GM19099 (cell line): ENCODE results near the gene IMPG2.

Experiments
- POLR2A ChIP-seq: IDR thresholded peaks from 3 replicates; pipeline ENCODE4 v1.6.1; 2011; ENCODE audit warnings: low read depth; ENCODE audit not compliant: insufficient read length; ENCODE audit errors: extremely low read depth

The IMPG2 gene

DNA sequence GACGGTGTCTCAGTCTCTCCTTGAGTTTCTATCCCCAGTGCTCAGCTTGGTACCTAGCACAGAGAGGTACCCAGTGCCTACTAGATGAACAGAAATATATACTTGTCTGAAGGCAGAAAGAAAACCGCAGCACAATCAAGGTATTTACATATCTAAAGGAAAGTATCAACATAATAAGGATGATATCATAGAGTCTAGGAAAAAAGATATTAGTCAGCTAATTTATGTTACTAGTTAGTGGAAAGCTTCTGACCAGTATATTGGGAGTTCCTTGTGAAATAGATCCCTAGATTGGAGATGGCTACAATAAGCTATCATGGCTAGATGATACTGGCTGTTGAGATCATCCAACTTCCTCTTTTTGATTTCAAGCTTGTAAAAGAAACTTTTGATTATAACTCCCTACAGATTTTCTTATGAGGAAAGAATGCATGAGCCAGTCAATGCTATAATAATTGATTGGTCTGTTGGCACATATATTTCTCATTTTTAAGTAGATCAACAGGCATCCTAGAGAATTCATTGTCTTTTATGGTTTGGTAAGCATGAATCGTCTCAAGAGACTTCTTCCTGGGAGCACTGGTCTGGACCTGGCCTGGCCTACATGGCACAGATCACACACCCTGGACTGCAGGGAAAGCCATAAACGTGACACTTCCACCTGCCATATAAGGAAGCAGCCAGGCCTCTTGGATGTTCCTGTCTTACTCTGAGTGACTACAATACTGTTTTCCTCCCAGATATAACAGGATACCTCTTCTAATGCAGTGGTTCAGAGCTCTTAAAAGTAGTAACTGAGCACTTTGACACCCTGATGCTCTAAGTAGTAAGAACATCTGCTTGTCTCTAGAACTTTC, 60.7 kb downstream of the IMPG2 start:
- TF ChIP-seq POLR2A = no peak

DNA sequence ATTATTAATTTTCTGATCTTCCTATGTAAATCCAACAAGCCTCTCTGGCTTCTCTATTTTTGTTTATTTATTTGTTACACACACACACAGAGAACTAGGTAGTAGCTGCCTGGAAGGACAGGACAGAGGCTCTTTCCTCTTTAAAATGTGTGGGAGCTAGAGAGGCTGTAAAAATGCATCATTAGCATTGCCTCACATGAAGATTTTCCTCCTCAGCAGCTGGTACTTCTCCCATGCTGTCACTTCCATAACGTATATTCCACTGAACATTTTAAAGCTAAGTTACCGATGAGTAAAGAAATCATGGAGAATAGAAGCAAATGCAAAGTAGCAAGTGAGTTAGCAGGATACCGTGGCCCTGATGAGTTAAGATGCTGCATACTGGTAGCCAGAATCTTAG, 63.9 kb downstream of the IMPG2 start:
- no peak for TF ChIP-seq POLR2A

DNA sequence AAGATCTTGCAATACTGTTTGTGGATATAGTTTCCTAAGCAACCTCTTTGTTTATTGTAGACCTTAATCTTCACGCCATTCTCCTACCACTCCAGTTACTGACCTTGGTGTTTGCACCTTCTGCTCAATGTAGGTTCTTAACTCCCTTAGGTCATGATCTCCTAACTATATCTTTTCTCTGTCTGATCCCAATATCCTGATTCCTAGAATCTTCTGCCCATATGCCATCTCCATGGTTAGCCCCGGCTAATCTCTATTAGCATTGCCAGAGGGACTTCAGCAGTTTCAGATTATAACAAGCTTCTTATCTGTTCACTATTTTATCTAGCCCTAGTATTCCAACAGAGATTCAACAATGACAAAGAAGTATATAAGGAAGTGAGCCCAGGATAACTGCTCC, 64.9 kb downstream of the IMPG2 start:
- no peak for TF ChIP-seq POLR2A

DNA sequence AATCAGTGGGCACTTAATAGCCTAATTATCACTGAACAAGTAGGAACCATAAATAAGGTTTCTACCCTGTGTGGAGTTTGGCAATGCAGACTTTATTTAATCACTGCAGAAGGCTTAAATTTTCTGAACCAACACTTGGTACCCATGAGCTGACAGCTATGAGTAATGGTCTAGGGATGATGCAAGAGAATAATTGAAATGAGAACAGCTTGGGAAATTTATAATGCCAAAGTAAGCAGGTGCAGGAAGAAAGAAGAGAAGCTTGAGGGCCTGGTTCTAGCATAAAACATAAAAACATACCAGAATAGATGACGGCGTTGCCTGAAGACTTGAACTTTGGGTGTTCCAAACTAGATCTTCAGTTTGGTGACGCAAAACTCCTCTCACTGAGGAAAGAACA, 67.0 kb downstream of the IMPG2 start:
- TF ChIP-seq POLR2A = no peak

DNA sequence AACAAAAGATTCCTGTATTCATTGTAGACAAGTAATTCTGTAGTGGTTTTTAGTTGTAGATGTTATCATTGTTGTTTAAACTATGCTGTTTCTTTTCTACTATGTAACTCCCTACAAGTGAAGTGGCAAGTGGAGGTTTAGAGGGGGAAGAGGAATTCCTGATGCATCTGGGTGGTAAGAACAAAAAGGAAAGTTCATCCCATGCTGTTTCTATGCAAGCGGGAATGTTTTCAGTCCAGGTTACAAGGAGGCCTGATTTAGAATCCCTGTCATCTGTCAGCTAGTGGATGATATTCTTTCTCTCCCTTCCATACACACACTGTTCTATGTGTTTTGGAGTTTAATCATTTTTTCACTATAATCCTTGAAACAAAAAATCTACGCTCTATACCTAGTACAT, 67.4 kb downstream of the IMPG2 start:
- TF ChIP-seq POLR2A = no peak

DNA sequence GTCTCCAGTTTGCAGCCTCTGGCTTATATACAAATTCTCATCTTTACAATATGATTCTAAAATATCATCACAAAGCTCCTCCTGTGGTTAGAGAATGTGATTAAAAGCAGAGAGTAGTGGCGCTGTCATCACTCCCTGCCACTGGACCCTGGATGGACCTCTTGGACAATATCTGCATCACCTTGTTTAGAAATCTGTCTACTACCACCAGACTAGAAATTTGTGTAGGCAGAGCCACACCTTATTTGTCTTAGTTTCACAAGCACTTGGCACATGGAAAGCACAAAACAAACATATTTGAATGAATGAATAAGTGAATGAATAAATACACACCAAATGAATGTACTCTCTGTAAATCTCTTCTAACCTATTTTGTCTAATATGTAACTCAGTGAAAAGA, 68.1 kb downstream of the IMPG2 start:
- TF ChIP-seq POLR2A = no peak

DNA sequence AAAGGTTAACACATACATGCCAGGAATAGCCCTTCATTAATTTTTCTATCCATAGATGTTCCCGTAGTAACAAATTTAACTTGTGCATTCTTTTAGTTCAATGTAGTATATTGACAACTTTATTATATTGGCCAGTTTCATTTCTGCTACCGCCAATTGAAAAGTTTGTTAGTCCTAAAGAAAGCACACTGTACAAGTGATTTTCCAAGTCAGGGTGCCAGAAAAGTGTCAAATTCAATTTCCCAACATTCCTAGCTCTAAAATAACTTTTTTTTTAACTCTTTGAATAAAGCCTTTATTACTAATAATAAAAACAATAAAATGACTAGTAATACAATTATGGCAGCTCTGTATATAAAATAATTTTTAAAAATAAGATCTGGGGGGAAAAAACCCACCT, 68.9 kb downstream of the IMPG2 start:
- TF ChIP-seq POLR2A = no peak

DNA sequence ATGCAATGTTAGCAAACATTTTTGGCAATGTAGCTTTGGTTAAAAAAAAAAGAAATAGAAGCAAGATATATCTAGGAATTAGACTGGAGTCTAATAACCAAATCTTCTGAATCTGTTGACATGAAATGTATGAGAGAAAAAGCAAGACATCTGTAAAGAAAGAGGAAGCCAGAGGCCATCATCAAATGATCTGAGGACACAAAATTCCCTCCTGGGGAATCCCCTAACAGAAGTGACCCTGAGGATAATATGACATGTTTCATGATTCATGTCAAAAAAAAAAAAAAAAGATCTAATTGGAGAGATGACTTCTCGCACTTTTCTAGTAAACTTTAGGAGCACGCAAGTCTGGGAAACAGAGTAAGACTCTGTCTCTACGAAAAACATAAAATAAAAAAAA, 70.9 kb downstream of the IMPG2 start:
- TF ChIP-seq POLR2A = no peak

DNA sequence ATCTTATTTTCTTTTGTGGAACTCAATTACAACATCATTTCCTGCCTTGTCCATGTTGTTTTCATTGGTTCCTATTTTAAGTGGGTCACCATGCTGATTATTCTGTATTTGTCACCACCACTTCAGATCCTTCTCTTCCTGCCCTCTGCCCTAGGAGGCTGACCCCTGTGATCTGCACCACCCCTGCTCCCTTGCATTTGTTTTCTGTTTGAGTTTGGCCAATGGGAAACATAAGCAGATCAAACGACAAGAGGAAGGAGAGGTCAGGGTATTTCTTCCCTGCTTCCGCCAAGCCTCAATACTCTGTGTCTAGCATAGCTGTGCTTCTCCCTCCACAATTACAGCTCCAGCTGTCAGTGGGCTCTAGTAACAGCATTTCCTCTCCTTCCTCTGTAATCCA, 71.6 kb downstream of the IMPG2 start:
- TF ChIP-seq POLR2A = no peak

DNA sequence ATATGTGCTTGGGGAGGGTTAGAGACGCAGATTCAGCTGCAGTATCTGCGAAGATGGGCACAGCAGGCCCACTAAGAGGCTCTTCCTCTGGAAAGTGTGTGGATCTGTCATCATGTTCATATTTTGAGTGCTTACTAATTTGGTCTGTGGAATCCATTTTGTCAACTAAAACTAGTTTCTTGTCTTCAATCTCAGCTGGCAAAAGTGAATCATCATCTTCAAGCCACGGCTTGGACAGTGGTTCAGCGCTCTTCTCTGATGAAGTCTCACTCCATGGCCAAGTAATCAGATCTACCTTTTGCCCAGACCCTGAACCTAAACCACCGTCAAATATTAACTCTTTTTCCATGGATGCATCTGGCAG, 76.2 kb downstream of the IMPG2 start:
- no peak for TF ChIP-seq POLR2A

DNA sequence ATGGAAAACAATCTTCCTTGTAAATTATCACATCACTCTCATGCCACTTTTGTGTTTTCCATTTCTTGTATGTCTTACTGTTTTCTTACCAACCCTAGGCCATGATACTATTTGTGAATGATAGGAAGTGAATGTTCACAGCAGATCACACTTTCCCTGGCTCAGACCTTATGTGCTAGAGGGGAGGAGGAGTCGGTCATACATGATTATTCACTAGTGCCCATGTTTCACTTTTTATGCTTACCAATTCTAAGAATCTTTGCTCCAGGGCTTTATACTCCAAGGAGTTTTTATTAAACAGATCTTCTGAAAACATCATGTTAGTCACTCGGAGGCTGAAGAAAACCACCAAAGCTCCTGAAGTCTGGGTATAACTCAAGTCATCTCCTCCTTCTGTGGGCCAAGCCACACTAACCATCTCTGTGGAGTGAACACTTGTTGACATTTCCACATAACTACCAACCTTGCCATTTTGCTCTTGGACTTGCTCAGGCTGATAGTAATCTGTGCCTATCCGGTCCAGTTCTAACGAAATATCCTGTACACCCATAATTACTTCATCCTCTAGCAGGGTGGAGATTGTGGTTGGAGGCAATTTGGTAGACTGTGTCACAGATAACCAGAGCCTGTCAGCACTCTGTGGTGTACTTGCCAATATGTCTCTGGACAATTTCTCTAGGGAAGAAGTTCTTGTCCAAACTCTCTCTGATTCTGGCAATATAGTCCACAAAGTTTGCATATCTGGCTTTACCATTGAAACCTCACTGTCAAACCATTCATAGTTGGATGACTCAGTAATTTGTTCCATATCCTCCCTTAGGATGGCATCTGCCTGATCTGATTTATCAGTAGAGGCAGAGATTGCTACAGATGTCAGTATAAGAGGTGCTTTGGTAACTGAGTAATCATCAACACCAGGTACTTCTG, 76.8 kb downstream of the IMPG2 start:
- no peak for TF ChIP-seq POLR2A

DNA sequence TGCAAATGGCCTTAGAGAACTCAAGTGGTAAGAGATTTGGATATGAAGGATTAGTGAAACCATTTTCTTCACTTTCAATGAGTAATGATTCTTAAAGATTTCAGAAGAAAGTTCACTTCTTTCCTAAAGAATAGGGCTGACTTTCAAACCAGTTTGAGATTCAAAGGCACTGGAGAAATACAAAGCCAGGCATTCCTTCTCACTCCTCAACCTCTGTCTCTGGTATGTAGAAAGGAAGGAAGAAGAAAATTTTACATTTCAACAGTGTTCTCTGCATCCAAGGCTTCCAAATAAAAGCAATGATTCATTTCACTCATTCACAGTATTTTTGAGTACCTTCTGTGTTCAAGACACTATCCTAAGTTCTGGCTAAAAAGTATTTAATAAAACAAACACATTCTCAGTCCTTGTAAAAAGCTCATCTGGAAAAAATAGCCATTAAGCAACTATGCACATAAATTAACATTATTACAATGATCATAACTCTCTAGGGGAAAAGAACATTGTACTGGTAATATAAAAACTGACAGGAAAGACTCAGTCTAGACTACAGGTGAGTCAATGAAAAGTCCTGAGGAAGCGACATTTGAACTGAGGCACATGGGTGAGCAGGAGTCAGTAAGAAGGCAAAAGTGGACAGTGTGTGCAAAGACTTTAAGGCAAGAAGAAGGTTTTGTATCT, 79.5 kb downstream of the IMPG2 start:
- no peak for TF ChIP-seq POLR2A

DNA sequence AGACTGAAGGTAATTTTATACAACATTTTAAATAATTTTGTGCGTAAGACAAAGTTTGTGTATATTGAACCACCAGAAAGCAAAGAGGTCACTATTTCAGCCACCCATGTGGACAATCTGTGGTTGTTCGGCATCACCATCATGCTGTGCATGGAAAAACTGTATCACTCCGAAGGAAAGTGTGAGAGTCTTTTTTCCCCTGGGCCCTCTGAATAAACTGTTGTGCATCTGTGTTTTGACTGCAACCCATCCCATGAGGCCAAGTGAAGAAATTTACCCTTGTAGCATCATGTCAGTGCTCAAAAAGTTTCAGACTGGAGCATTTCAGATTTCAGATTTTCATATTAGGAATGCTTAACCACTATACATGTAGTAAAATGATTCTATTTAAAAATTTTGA, 85.3 kb downstream of the IMPG2 start:
- no peak for TF ChIP-seq POLR2A

DNA sequence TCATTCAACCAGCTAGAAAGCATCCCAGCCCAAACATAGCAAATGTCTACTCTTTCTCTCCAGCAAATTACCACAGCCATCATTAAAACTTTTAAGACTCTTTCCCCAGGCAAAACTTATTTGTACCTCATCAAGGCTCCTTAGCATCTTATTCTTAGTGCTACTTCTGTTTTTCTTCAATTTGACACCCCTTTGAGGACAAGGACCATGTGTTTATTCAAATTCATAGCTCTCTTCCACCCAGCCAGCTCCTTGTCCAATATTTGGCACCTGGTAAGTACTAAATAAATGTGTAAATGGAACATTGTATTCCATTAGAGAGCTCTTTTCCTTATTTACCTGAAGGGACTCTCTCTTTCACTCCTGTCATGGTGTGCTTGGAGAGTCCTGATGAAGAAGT, 89.8 kb downstream of the IMPG2 start:
- TF ChIP-seq POLR2A = no peak

DNA sequence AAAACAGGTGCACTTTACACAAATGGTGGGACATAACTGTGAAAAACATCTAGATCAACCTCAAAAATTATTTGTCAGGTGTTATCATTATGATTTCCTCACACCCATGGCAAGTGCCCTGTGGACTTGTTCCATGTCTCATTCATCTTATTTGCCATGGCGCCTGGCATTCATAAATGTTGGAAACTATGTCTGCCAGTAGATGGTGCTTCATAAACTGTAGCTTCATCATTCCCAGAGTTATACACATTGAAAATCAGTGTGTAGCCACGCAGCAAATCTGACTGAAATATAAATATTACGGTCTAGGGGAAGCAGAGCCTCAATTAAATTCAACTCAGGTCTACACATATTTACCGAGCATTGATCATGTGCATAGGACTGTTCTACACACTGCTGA, 90.7 kb downstream of the IMPG2 start:
- no peak for TF ChIP-seq POLR2A

DNA sequence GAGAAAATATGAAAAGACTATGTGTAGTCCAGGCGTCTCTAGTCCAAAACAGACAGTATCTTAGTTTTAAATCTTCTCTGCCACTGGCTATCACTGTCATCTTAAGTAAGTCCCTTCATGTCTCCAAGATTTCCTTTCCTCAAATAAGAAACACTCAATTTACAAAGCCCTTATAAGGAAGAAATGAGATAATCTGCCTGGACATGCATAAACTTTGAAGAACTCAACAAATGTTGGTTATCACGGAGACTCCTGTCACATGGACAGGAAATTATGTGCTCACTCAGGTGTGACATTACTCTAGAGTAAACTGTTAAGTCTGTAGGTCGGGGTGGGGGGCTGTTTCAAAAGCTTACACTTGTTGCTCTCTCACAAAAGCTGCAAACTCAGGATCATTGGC, 91.9 kb downstream of the IMPG2 start:
- no peak for TF ChIP-seq POLR2A

DNA sequence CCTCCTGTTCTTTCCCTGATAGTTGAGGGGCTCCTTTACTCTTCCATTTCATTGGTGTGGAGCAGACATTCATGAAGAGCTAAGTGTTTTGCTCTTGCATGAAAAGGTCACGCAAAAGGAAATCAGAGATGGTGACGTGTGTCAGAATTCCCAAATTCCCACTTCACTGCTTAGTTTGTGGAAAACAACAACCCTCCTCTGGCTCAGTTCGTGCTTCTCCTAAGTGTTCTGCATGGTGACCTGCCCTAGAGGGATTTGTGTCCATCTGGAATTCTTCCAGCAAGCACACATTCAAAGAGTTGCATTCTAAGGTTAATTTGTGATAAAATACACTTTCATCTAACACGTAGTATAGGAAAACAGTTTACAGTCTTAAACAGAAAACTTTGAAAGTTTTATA, 95.6 kb downstream of the IMPG2 start:
- no peak for TF ChIP-seq POLR2A
